Breast epithelium (tissue), 4 donors: ENCODE results near the gene LACC1. TPM values are rescaled to one million over a fixed set of nuclear protein-coding genes. Genes with fewer than 3 reads are reported as not detected.

Experiments
- DNase-seq, 2 donors: peaks; one replicate each; pipeline ENCODE4 v3.0.0-alpha.2; 2019; ENCODE audit warnings: low spot score in 2 of 2
- H3K27ac ChIP-seq, 2 donors: fragments of 200-600 bp; sonication (generic) in 1 of 2; one replicate each; pipeline ENCODE4 v1.5.1; 2016 to 2019; ENCODE audit warnings: mild to moderate bottlenecking in 1 of 2
- H3K27me3 ChIP-seq, 2 donors: fragments of 200-600 bp; sonication (generic) in 1 of 2; one replicate each; pipeline versions ENCODE4 v1.5.1 to v1.6.0; 2017 to 2019; ENCODE audit warnings: control low read depth in 1 of 2, mild to moderate bottlenecking in 1 of 2
- H3K36me3 ChIP-seq: fragments of 200-600 bp; one replicate; pipeline ENCODE4 v1.5.1; 2019
- H3K4me1 ChIP-seq, 2 donors: fragments of 200-600 bp; sonication (generic); one replicate each; pipeline ENCODE4 v1.5.1; 2016 to 2019; ENCODE audit warnings: control low read depth in 1 of 2
- H3K4me3 ChIP-seq, 3 donors: fragments of 200-600 bp; sonication (generic); 1 replicate in 2 of 3; 2 replicates in 1 of 3; pipeline ENCODE4 v1.5.1; 2016 to 2019; ENCODE audit warnings: mild to moderate bottlenecking in 3 of 3, moderate library complexity in 2 of 3
- H3K9me3 ChIP-seq, 2 donors: fragments of 200-600 bp; sonication (generic) in 1 of 2; one replicate each; pipeline ENCODE4 v1.5.1; 2016 to 2019; ENCODE audit warnings: control low read depth in 1 of 2
- CTCF ChIP-seq, 3 donors: fragments of 450-650 bp; IDR thresholded peaks; one replicate each; pipeline ENCODE4 v1.5.1; 2016 to 2017; ENCODE audit warnings: antibody characterized with exemption in 3 of 3, mild to moderate bottlenecking in 3 of 3, moderate library complexity in 3 of 3
- POLR2A ChIP-seq: fragments of 450-650 bp; IDR thresholded peaks from one replicate; pipeline ENCODE4 v1.6.1; 2016; ENCODE audit warnings: antibody characterized with exemption, mild to moderate bottlenecking, moderate library complexity
- POLR2AphosphoS5 ChIP-seq, 3 donors: sonication (generic); formaldehyde crosslinking; IDR thresholded peaks; one replicate each; pipeline ENCODE4 v1.6.1; 2017; ENCODE audit warnings: antibody characterized with exemption in 3 of 3
- intact Hi-C: fragments of 100-400 bp; cut with DNase I; formaldehyde crosslinking; loops from one replicate; pipeline ENCODE4 v1.15.1; 2023; ENCODE audit warnings: low total_unique reads
- total RNA-seq, 3 donors: library from RNA; depleted of rRNA; stranded (reverse); fragments of >200 nt; gene quantifications; one replicate each; pipeline ENCODE4 v1.1.0, GENCODE V29; 2016

LACC1 gene
- total RNA-seq, 3 donors from 2014 or later = 8.2 to 11.1 (median 10.4) TPM

- Histone ChIP-seq H3K4me3 (no peak overlapping the region), H3K27ac (no peak overlapping the region), H3K4me1 (no peaks in the 10 kb centered on the region), H3K9me3 (no peaks in the 10 kb centered on the region), H3K36me3 (no peaks in the 10 kb centered on the region), H3K27me3 (no peaks in the 10 kb centered on the region)
- intact Hi-C loops = no loop called here
- DNase-seq = no peak
- TF ChIP-seq POLR2AphosphoS5 (IDR thresholded peaks at IDR 0.05) (no peak), POLR2A (no peak), CTCF (IDR thresholded peaks at IDR 0.05) (no peak)
These were observed 53.7 kb downstream of the LACC1 start for GRCh38 chr13:43933378-43933777.

- H3K4me3 ChIP-seq = no peak overlapping the region
- H3K9me3 ChIP-seq = no peaks in the 10 kb centered on the region
- intact Hi-C loops = no loop called here
- DNase-seq = no peak
- H3K27me3 ChIP-seq = no peaks in the 10 kb centered on the region
- H3K36me3 ChIP-seq = no peaks in the 10 kb centered on the region
- no peak for TF ChIP-seq CTCF (IDR thresholded peaks at IDR 0.05)
- TF ChIP-seq POLR2A = no peak
- no peak for TF ChIP-seq POLR2AphosphoS5 (IDR thresholded peaks at IDR 0.05)
- H3K4me1 ChIP-seq = no peaks in the 10 kb centered on the region
- H3K27ac ChIP-seq = no peak overlapping the region
These were observed 54.6 kb downstream of the LACC1 start for GRCh38 chr13:43934273-43934672.

- no peak for DNase-seq
- Histone ChIP-seq H3K4me3 (no peak overlapping the region), H3K27me3 (no peaks in the 10 kb centered on the region), H3K27ac (no peak overlapping the region), H3K36me3 (no peaks in the 10 kb centered on the region), H3K9me3 (no peaks in the 10 kb centered on the region), H3K4me1 (no peaks in the 10 kb centered on the region)
- TF ChIP-seq CTCF (IDR thresholded peaks at IDR 0.05) (no peak), POLR2A (no peak), POLR2AphosphoS5 (IDR thresholded peaks at IDR 0.05) (no peak)
- intact Hi-C loops = no loop called here
These were observed 56.2 kb downstream of the LACC1 start for GRCh38 chr13:43935878-43936277.

- H3K4me3 ChIP-seq = no peak overlapping the region
- no peaks in the 10 kb centered on the region for H3K27me3 ChIP-seq
- H3K4me1 ChIP-seq = no peaks in the 10 kb centered on the region
- intact Hi-C loops = no loop called here
- H3K36me3 ChIP-seq = no peaks in the 10 kb centered on the region
- no peaks in the 10 kb centered on the region for H3K9me3 ChIP-seq
- DNase-seq = no peak
- peak overlapping the region in 1 of 2 donors; percentile 9 for H3K27ac ChIP-seq
- TF ChIP-seq POLR2AphosphoS5 (IDR thresholded peaks at IDR 0.05) (no peak), CTCF (IDR thresholded peaks at IDR 0.05) (no peak), POLR2A (no peak)
These were observed 56.9 kb downstream of the LACC1 start for GRCh38 chr13:43936647-43937046.

- no peak for DNase-seq
- Histone ChIP-seq H3K36me3 (no peaks in the 10 kb centered on the region), H3K4me1 (no peaks in the 10 kb centered on the region), H3K27me3 (no peaks in the 10 kb centered on the region), H3K9me3 (no peaks in the 10 kb centered on the region), H3K27ac (no peak overlapping the region), H3K4me3 (no peak overlapping the region)
- TF ChIP-seq POLR2A = no peak
- TF ChIP-seq POLR2AphosphoS5 (IDR thresholded peaks at IDR 0.05) = no peak
- TF ChIP-seq CTCF (IDR thresholded peaks at IDR 0.05) = no peak
- intact Hi-C loops = no loop called here
These were observed 58.1 kb downstream of the LACC1 start for GRCh38 chr13:43937839-43938238.
